Measurements from ENCODE around the gene KCNMA1. TPM values are rescaled to one million over a fixed set of nuclear protein-coding genes. Genes with fewer than 3 reads are reported as not detected.

KCNMA1 gene
- total and polyA plus RNA-seq, 10 of the 15 experiments (the other 5 are each of a cell fraction or from before 2014, with no cell fraction given), result 8.5 to 77.0 (median 21.3) TPM

GRCh38 chr10:77189075-77189474 lies 448.5 kb downstream of the KCNMA1 start:
- ChIA-PET RAD21 (ENCODE audit: unreplicated experiment) (interaction anchor here (1.2 kb wide), 1 partner anchor 523 kb away, joined by 3 read pairs; no protein-coding TSS in a partner anchor), POLR2A (no interaction called here), SMC1A (ENCODE audit: uncharacterized antibody, unreplicated experiment) (interaction anchor here (0.9 to 1.7 kb wide), 4 partner anchors 9 to 15 kb away, joined by 3 to 6 read pairs (median 4); no protein-coding TSS in a partner anchor), CTCF (interaction anchor here (1.2 to 1.5 kb wide), 2 partner anchors 14 to 23 kb away, joined by 3 to 6 read pairs; no protein-coding TSS in a partner anchor)
- Histone ChIP-seq H3K36me3 (ENCODE audit: control insufficient read depth in 2 of 2, insufficient read depth in 2 of 2, low read length in 1 of 2) (no peaks in the 10 kb centered on the region), H3K4me1 (ENCODE audit: control insufficient read depth, insufficient read depth, low read length) (no peaks in the 10 kb centered on the region), H3K4me2 (ENCODE audit: control insufficient read depth, insufficient read depth) (no peak overlapping the region), H3K4me3 (no peak overlapping the region), H3K27ac (ENCODE audit: control insufficient read depth, insufficient read depth) (no peak overlapping the region), H3K9ac (ENCODE audit: control insufficient read depth, insufficient read depth, low read length) (no peak overlapping the region), H3K9me3 (replicated peaks; ENCODE audit: control insufficient read depth, insufficient read depth, low read length) (no peaks in the 10 kb centered on the region), H4K20me1 (ENCODE audit: control insufficient read depth, insufficient read depth) (no peaks in the 10 kb centered on the region), H2AFZ (ENCODE audit: control insufficient read depth, low read depth, low read length) (no peak overlapping the region), H3K27me3 (replicated peaks in 1 of 2; ENCODE audit: control insufficient read depth in 2 of 2, insufficient read depth in 2 of 2, low read length in 1 of 2) (no peaks in the 10 kb centered on the region), H3K79me2 (ENCODE audit: control insufficient read depth, insufficient read depth, low read length) (no peaks in the 10 kb centered on the region)
- ATAC-seq (no peak), DNase-seq (ENCODE audit: low read depth, low spot score) (no peak), FAIRE-seq (no peak)
- BruUV-seq (replicated peaks), result no TSS peak
- WGBS (ENCODE audit: insufficient coverage, insufficient replicate concordance, low lambda C conversion rate, missing lambda C conversion rate), result 6% methylated on average over 4 of the region's 4 CpGs
- in situ Hi-C loops (cut with MboI), result no loop called here
- TF ChIP-seq ETV6 (conservative IDR thresholded peaks at IDR 0.05 in 1 of 2, IDR thresholded peaks at IDR 0.05 in 1 of 2; ENCODE audit: borderline replicate concordance in 1 of 2, low read depth in 1 of 2) (no peak), RAD51 (IDR thresholded peaks at IDR 0.05) (no peak), HCFC1 (IDR thresholded peaks at IDR 0.05; ENCODE audit: low read length) (no peak), ZNF24 (IDR thresholded peaks at IDR 0.05) (no peak), NFXL1 (IDR thresholded peaks at IDR 0.05; ENCODE audit: borderline replicate concordance) (no peak), RB1 (IDR thresholded peaks at IDR 0.05; ENCODE audit: borderline replicate concordance) (no peak), HDGF (IDR thresholded peaks at IDR 0.05) (no peak), SREBF1 (IDR thresholded peaks at IDR 0.05; ENCODE audit: low read length) (no peak)
- intact Hi-C loops (cut with micrococcal nuclease; ENCODE audit: unreplicated experiment), result no loop called here

GRCh38 chr10:77188521-77188920 lies 449.1 kb downstream of the KCNMA1 start:
- no peak overlapping the region for H3K9ac ChIP-seq (ENCODE audit: control insufficient read depth, insufficient read depth, low read length)
- H3K79me2 ChIP-seq (ENCODE audit: control insufficient read depth, insufficient read depth, low read length), result no peaks in the 10 kb centered on the region
- in situ Hi-C loops (cut with MboI) (no loop called here), intact Hi-C loops (cut with micrococcal nuclease; ENCODE audit: unreplicated experiment) (no loop called here)
- H3K4me2 ChIP-seq (ENCODE audit: control insufficient read depth, insufficient read depth), result no peak overlapping the region
- no peaks in the 10 kb centered on the region for H3K36me3 ChIP-seq (ENCODE audit: control insufficient read depth in 2 of 2, insufficient read depth in 2 of 2, low read length in 1 of 2)
- FAIRE-seq, result no peak
- CTCF ChIA-PET, result interaction anchor here (1.1 to 1.5 kb wide), 3 partner anchors 10 to 23 kb away, joined by 3 to 6 read pairs (median 3); no protein-coding TSS in a partner anchor
- H3K4me1 ChIP-seq (ENCODE audit: control insufficient read depth, insufficient read depth, low read length), result no peaks in the 10 kb centered on the region
- BruUV-seq (replicated peaks), result no TSS peak
- H3K4me3 ChIP-seq, result no peak overlapping the region
- RAD21 ChIA-PET (ENCODE audit: unreplicated experiment), result interaction anchor here (1.2 kb wide), 1 partner anchor 523 kb away, joined by 3 read pairs; no protein-coding TSS in a partner anchor
- no peak overlapping the region for H2AFZ ChIP-seq (ENCODE audit: control insufficient read depth, low read depth, low read length)
- H3K27me3 ChIP-seq (replicated peaks in 1 of 2; ENCODE audit: control insufficient read depth in 2 of 2, insufficient read depth in 2 of 2, low read length in 1 of 2), result no peaks in the 10 kb centered on the region
- POLR2A ChIA-PET, result no interaction called here
- no peak for ATAC-seq
- no peak overlapping the region for H3K27ac ChIP-seq (ENCODE audit: control insufficient read depth, insufficient read depth)
- H3K9me3 ChIP-seq (replicated peaks; ENCODE audit: control insufficient read depth, insufficient read depth, low read length), result no peaks in the 10 kb centered on the region
- SMC1A ChIA-PET (ENCODE audit: uncharacterized antibody, unreplicated experiment), result interaction anchor here (0.9 to 1.7 kb wide), 4 partner anchors 8 to 14 kb away, joined by 3 to 6 read pairs (median 4); no protein-coding TSS in a partner anchor
- DNase-seq (ENCODE audit: low read depth, low spot score), result no peak
- H4K20me1 ChIP-seq (ENCODE audit: control insufficient read depth, insufficient read depth), result no peaks in the 10 kb centered on the region
- TF ChIP-seq YY1 (IDR thresholded peaks at IDR 0.05; ENCODE audit: low read depth, low read length) (no peak), ESRRA (IDR thresholded peaks at IDR 0.05; ENCODE audit: low read length) (no peak), RCOR1 (conservative IDR thresholded peaks at IDR 0.05; ENCODE audit: low read depth, low read length) (no peak), MLLT1 (IDR thresholded peaks at IDR 0.05) (no peak), SUZ12 (IDR thresholded peaks at IDR 0.05; ENCODE audit: unreplicated experiment) (no peak), EED (IDR thresholded peaks at IDR 0.05; ENCODE audit: low read depth) (no peak), FOXK2 (IDR thresholded peaks at IDR 0.05) (no peak), E4F1 (IDR thresholded peaks at IDR 0.05; ENCODE audit: borderline replicate concordance, partially characterized antibody) (no peak)
